Fibroblast of pulmonary artery (primary cell): ENCODE data around the gene PYGB.

Experiments
- DNase-seq: peaks from one replicate; pipeline ENCODE4 v3.0.0-alpha.2; 2010; ENCODE audit warnings: low read depth
- H3K4me3 ChIP-seq: replicated peaks from 2 replicates; pipeline ENCODE4 v1.5.1; 2011; ENCODE audit warnings: low read depth, mild to moderate bottlenecking, control low read depth, low read length, moderate library complexity
- CTCF ChIP-seq: IDR thresholded peaks from 2 replicates; pipeline ENCODE4 v1.5.1; 2011; ENCODE audit warnings: mild to moderate bottlenecking, control low read depth, low read length, inconsistent platforms; ENCODE audit errors: missing control alignments

Gene PYGB

GRCh38 chr20:25282796-25283195, 34.9 kb downstream of the PYGB start:
- TF ChIP-seq CTCF: no peak
- H3K4me3 ChIP-seq: no peak overlapping the region
- no peak for DNase-seq

DNA sequence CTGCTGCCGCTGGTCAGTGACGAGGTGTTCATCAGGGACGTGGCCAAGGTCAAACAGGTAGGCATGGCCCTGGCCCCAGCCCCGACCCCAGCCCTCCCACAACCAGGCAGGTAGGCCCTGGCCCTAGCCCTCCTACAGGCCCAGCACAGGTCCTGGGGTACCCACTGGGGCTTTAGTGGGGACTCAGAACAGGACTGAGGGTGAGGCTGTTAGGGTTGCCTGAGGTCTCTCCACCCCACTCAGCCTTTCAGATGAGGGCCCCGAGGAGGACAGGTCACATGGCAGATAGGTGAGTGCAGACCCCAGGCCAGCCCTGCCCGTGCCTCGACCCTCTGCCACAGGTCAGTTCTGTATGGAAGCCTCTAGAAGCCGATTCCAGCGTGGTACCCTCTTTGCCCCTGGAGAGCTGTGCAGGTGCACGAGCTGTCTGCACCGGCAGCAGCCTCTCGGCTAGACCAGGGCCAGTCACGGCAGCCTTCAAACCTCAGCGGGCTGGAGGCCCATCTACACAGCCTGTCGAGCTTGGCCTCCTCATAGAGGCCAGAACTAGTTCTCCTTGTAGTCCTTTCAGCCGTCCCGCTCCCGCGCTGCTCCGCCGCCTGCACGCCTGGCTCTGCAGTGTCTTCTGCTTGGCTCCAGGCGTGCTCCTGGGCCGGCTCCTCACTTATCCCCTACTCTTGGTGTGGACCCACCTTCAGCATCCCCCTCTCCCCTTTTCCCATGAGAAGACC, 35.5 kb downstream of the PYGB start:
- no peak for TF ChIP-seq CTCF
- no peak overlapping the region for H3K4me3 ChIP-seq
- DNase-seq: no peak

GRCh38 chr20:25284131-25284601, 36.3 kb downstream of the PYGB start:
- H3K4me3 ChIP-seq: no peak overlapping the region
- no peak for DNase-seq
- no peak for TF ChIP-seq CTCF

DNA sequence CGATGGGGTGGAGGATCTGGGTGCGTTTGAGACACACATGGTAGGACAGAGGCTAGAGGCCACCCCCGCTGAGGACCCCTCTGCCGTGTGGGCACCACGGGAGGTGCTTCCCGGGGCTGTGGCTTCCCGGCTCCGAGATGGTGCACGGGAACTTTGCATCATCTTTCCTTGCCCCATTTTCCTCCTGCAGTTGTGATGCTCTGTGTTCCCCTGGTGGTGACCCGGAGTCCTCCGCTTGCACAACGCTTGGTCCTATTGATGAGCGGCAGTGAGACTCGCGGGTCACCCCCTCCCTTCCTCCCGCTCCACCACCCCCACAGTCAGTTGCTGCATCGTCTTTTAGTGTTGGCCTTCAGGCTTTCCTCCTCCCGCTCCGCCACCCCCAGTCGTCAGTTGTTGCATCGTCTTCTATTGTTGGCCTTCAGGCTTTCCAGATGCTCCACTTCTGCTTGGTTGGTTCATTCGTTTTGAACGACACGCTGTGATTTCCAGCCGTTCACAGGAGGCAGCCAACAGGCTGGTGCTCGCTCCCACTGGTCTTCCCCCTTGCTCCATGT, 37.3 kb downstream of the PYGB start:
- no peak overlapping the region for H3K4me3 ChIP-seq
- no peak for TF ChIP-seq CTCF
- no peak for DNase-seq

DNA sequence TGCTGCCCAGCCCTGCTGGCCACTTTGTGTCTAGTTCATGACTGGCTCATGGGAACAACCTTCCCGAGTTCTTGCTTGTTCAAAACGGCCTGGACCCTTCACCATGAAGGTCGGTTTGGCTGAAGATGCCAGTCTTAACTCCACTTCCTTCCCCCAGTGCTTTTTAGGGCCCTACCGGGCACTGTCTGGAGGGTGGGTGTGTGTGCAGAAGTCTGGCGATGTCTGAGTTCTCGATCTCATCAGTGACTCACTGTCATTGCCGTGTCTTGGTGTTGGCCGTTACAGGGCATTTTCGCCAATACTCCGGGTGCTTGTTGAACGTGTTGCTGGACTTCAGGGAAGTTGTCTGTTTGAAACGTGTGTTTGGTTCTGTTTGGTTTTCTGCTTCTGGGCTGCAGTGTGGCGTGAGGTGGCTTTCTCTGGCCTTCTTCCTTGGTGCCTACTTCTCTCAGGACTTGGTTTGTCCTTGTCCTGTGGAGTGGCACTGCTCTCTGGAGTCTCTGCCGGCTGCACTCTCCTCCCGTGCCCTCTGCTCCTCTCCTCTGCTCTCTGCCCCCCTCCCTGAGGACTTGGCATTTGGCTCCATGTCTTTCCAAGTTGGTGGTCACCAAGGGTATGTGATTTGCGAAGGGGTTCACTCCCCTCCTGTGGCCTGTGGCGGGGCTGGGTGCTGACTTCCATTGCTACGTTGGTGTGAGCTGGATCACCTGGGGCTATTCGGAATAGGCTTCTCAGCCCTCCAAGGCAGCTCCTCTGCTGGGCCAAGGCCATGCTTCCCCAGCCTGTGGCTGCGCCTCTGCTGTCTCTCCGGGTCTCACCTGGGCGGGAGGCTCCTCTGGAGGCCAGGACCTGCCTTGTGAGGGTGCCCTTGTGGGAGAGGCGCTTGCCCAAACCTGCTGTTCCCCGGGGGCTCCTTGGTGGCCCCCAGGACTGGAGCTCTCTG, 38.2 kb downstream of the PYGB start:
- no peak for DNase-seq

DNA sequence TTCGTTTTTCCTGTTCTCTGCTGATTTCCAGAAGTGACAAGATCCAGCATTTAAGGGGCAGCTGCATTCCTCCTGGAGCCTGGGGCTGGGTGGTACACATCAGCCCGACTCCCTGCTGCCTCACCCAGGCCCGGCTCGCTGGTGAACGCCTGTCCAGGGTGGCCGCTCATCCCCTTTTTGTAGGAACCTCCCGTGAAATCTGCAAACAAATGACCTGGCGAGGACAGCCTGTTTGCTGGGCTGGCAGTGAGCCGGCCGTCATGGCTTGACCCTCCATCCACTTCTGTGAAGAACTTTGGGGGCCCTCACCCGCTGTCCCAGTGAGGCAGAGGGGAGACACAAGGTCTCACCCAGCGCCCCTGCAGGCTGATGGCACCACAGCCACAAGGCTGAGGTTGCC, 39.0 kb downstream of the PYGB start:
- no peak for TF ChIP-seq CTCF
- no peak for DNase-seq
- H3K4me3 ChIP-seq: no peak overlapping the region

More for the DNA sequence above, 38.2 kb downstream of the PYGB start:
- no peak for TF ChIP-seq CTCF
- no peak overlapping the region for H3K4me3 ChIP-seq
